Measurements from ENCODE around the gene CORO7. TPM values are rescaled to one million over a fixed set of nuclear protein-coding genes. Genes with fewer than 3 reads are reported as not detected.
A peak's percentile ranks its signal among the peaks of the same experiment; 100 is the strongest.

CORO7 gene
- total RNA-seq, 1 donor: 9.9 TPM

GRCh38 chr16:4437366-4437765, 21.0 kb upstream of the CORO7 start:
- DNase-seq (ENCODE audit: low read depth): no peak
- no peak overlapping the region for H3K4me3 ChIP-seq (ENCODE audit: low read depth, low read length)
- no peak for TF ChIP-seq CTCF (IDR thresholded peaks at IDR 0.05; ENCODE audit: insufficient read depth, low read depth, low read length)

- peak; percentile 53 for DNase-seq (ENCODE audit: low read depth)
- H3K4me3 ChIP-seq (ENCODE audit: low read depth, low read length): no peak overlapping the region
These were observed 19.1 kb upstream of the CORO7 start for GRCh38 chr16:4435337-4436067.

GRCh38 chr16:4433914-4434787, 17.8 kb upstream of the CORO7 start:
- no peak overlapping the region for H3K4me3 ChIP-seq (ENCODE audit: low read depth, low read length)
- no peak for DNase-seq (ENCODE audit: low read depth)
- TF ChIP-seq CTCF (IDR thresholded peaks at IDR 0.05; ENCODE audit: insufficient read depth, low read depth, low read length): no peak

More at GRCh38 chr16:4435337-4436067, 19.1 kb upstream of the CORO7 start:
- no peak for TF ChIP-seq CTCF (IDR thresholded peaks at IDR 0.05; ENCODE audit: insufficient read depth, low read depth, low read length)

GRCh38 chr16:4433228-4433627, 16.8 kb upstream of the CORO7 start:
- no peak for TF ChIP-seq CTCF (IDR thresholded peaks at IDR 0.05; ENCODE audit: insufficient read depth, low read depth, low read length)
- no peak overlapping the region for H3K4me3 ChIP-seq (ENCODE audit: low read depth, low read length)
- no peak for DNase-seq (ENCODE audit: low read depth)

GRCh38 chr16:4431023-4431422, 14.6 kb upstream of the CORO7 start:
- TF ChIP-seq CTCF (IDR thresholded peaks at IDR 0.05; ENCODE audit: insufficient read depth, low read depth, low read length): no peak
- H3K4me3 ChIP-seq (ENCODE audit: low read depth, low read length): no peak overlapping the region
- no peak for DNase-seq (ENCODE audit: low read depth)

- no peak for TF ChIP-seq CTCF (IDR thresholded peaks at IDR 0.05; ENCODE audit: insufficient read depth, low read depth, low read length)
- no peak overlapping the region for H3K4me3 ChIP-seq (ENCODE audit: low read depth, low read length)
- DNase-seq (ENCODE audit: low read depth): no peak
These were observed 12.1 kb upstream of the CORO7 start for GRCh38 chr16:4428500-4428899.
